Karpas-422 (cell line): ENCODE data around the gene MYCL. TPM values are rescaled to one million over a fixed set of nuclear protein-coding genes. Genes with fewer than 3 reads are reported as not detected.

Source experiments
- DNase-seq: peaks from one replicate; pipeline ENCODE4 v3.0.0-alpha.2; 2015
- H2AFZ ChIP-seq: fragments of 200-600 bp; sonication (generic); 2 replicates; pipeline ENCODE4 v1.6.1; 2014; ENCODE audit warnings: antibody characterized with exemption, low read length, mixed read lengths
- H3K27ac ChIP-seq: fragments of 200-600 bp; sonication (generic); 2 replicates; pipeline ENCODE4 v1.5.1; 2014; ENCODE audit warnings: mild to moderate bottlenecking, low read length, moderate library complexity
- H3K27me3 ChIP-seq: fragments of 200-600 bp; sonication (generic); 2 replicates; pipeline ENCODE4 v1.6.1; 2014; ENCODE audit warnings: low read length, mixed read lengths
- H3K36me3 ChIP-seq: fragments of 200-600 bp; sonication (generic); 2 replicates; pipeline ENCODE4 v1.6.1; 2014; ENCODE audit warnings: low read length, mixed read lengths; ENCODE audit not compliant: insufficient read depth
- H3K4me1 ChIP-seq: fragments of 200-600 bp; sonication (generic); 2 replicates; pipeline ENCODE4 v1.6.1; 2014; ENCODE audit warnings: mild to moderate bottlenecking, low read length, mixed read lengths
- H3K4me2 ChIP-seq: fragments of 200-600 bp; sonication (generic); 2 replicates; pipeline ENCODE4 v1.6.1; 2014; ENCODE audit warnings: low read length, low read depth, mild to moderate bottlenecking; ENCODE audit not compliant: poor library complexity, severe bottlenecking
- H3K4me3 ChIP-seq: fragments of 200-600 bp; sonication (generic); 2 replicates; pipeline ENCODE4 v1.5.1; 2014; ENCODE audit warnings: mild to moderate bottlenecking, antibody characterized with exemption, low read length, mixed read lengths
- H3K79me2 ChIP-seq: fragments of 200-600 bp; sonication (generic); 2 replicates; pipeline ENCODE4 v1.6.1; 2014; ENCODE audit warnings: mild to moderate bottlenecking, low read length, mixed read lengths
- H3K9ac ChIP-seq: fragments of 200-600 bp; sonication (generic); 2 replicates; pipeline ENCODE4 v1.6.0; 2014; ENCODE audit warnings: low read length
- H3K9me2 ChIP-seq: fragments of 200-600 bp; sonication (generic), shearing (Covaris generic); replicated peaks from 2 replicates; pipeline ENCODE4 v1.6.0; 2014; ENCODE audit warnings: mild to moderate bottlenecking, low read length, moderate library complexity; ENCODE audit not compliant: insufficient read depth
- H3K9me3 ChIP-seq: fragments of 300-700, 200-600 bp; sonication (generic); 2 replicates; pipeline ENCODE4 v1.6.1; 2014; ENCODE audit warnings: low read length, mixed read lengths
- H4K20me1 ChIP-seq: fragments of 200-600 bp; sonication (generic); 2 replicates; pipeline ENCODE4 v1.6.1; 2014; ENCODE audit warnings: mild to moderate bottlenecking, antibody characterized with exemption, low read length, low read depth; ENCODE audit not compliant: insufficient read depth
- total RNA-seq: library from RNA; depleted of rRNA; stranded (reverse); fragments of >200 nt; shearing (Covaris generic); gene quantifications from 2 replicates; pipeline ENCODE4 v1.2.3, GENCODE V29; 2014; ENCODE audit warnings: low replicate concordance

Gene MYCL
- total RNA-seq, 1 experiment from 2014 or later, result 1.5 TPM

GRCh38 chr1:39858315-39858714 is 43.4 kb downstream of the MYCL start:
- no peak overlapping the region for H2AFZ ChIP-seq
- no peaks in the 10 kb centered on the region for H3K9me3 ChIP-seq

GRCh38 chr1:39857126-39857878 is 44.4 kb downstream of the MYCL start:
- H3K79me2 ChIP-seq, result peaks cover 91% of the 10 kb centered on the region
- peaks cover 8% of the 10 kb centered on the region for H3K4me1 ChIP-seq
- H3K27me3 ChIP-seq, result no peaks in the 10 kb centered on the region
- no peak overlapping the region for H2AFZ ChIP-seq
- H3K9ac ChIP-seq, result no peak overlapping the region
- no peak overlapping the region for H3K4me3 ChIP-seq
- peaks cover 11% of the 10 kb centered on the region for H4K20me1 ChIP-seq
- no peak overlapping the region for H3K4me2 ChIP-seq
- no peak overlapping the region for H3K27ac ChIP-seq
- DNase-seq, result no peak
- peaks cover 29% of the 10 kb centered on the region; the same call in 1 of the 2 replicates for H3K36me3 ChIP-seq
- no peaks in the 10 kb centered on the region for H3K9me3 ChIP-seq
- H3K9me2 ChIP-seq, result no peaks in the 10 kb centered on the region

More at GRCh38 chr1:39858315-39858714, 43.4 kb downstream of the MYCL start:
- peaks cover 94% of the 10 kb centered on the region for H3K79me2 ChIP-seq
- H3K4me3 ChIP-seq, result no peak overlapping the region
- H3K27me3 ChIP-seq, result no peaks in the 10 kb centered on the region
- H3K36me3 ChIP-seq, result peaks cover 26% of the 10 kb centered on the region; the same call in 1 of the 2 replicates
- no peak overlapping the region for H3K9ac ChIP-seq
- H3K27ac ChIP-seq, result no peak overlapping the region
- H4K20me1 ChIP-seq, result peaks cover 18% of the 10 kb centered on the region
- DNase-seq, result no peak
- H3K4me2 ChIP-seq, result no peak overlapping the region
- H3K4me1 ChIP-seq, result peaks cover 8% of the 10 kb centered on the region
- no peaks in the 10 kb centered on the region for H3K9me2 ChIP-seq

- Histone ChIP-seq H3K27me3 (no peaks in the 10 kb centered on the region), H3K4me2 (no peak overlapping the region), H3K27ac (no peak overlapping the region), H3K79me2 (peaks cover 84% of the 10 kb centered on the region), H3K9me3 (no peaks in the 10 kb centered on the region), H3K36me3 (peaks cover 32% of the 10 kb centered on the region; the same call in 1 of the 2 replicates), H3K9me2 (no peaks in the 10 kb centered on the region), H3K4me3 (no peak overlapping the region), H2AFZ (no peak overlapping the region), H4K20me1 (peaks cover 6% of the 10 kb centered on the region), H3K9ac (no peak overlapping the region), H3K4me1 (peaks cover 8% of the 10 kb centered on the region)
- DNase-seq, result no peak
These were observed 47.0 kb downstream of the MYCL start for GRCh38 chr1:39854738-39855137.

- Histone ChIP-seq H3K4me2 (no peak overlapping the region), H3K9me2 (no peaks in the 10 kb centered on the region), H3K4me3 (no peak overlapping the region), H3K36me3 (peaks cover 34% of the 10 kb centered on the region; the same call in 1 of the 2 replicates), H3K9ac (no peak overlapping the region), H3K27me3 (no peaks in the 10 kb centered on the region), H2AFZ (no peak overlapping the region), H3K79me2 (peaks cover 84% of the 10 kb centered on the region), H3K4me1 (peaks cover 8% of the 10 kb centered on the region), H3K27ac (no peak overlapping the region), H3K9me3 (no peaks in the 10 kb centered on the region), H4K20me1 (peaks cover 6% of the 10 kb centered on the region)
- no peak for DNase-seq
These were observed 47.4 kb downstream of the MYCL start for GRCh38 chr1:39854314-39854713.

GRCh38 chr1:39852876-39853275 is 48.8 kb downstream of the MYCL start:
- H3K4me1 ChIP-seq, result peaks cover 4% of the 10 kb centered on the region
- H3K9me3 ChIP-seq, result no peaks in the 10 kb centered on the region
- no peak overlapping the region for H3K4me2 ChIP-seq
- H3K79me2 ChIP-seq, result peaks cover 75% of the 10 kb centered on the region
- no peak overlapping the region for H2AFZ ChIP-seq
- H3K9me2 ChIP-seq, result no peaks in the 10 kb centered on the region
- no peak overlapping the region for H3K27ac ChIP-seq
- no peaks in the 10 kb centered on the region for H3K27me3 ChIP-seq
- no peak overlapping the region for H3K9ac ChIP-seq
- no peak for DNase-seq
- no peak overlapping the region for H3K4me3 ChIP-seq
- peaks cover 43% of the 10 kb centered on the region; the same call in 1 of the 2 replicates for H3K36me3 ChIP-seq
- peaks cover 6% of the 10 kb centered on the region for H4K20me1 ChIP-seq

GRCh38 chr1:39852214-39852791 is 49.4 kb downstream of the MYCL start:
- Histone ChIP-seq H3K9me2 (no peaks in the 10 kb centered on the region), H3K27ac (no peak overlapping the region), H3K4me2 (no peak overlapping the region), H4K20me1 (peaks cover 5% of the 10 kb centered on the region), H3K4me1 (no peaks in the 10 kb centered on the region), H3K9ac (no peak overlapping the region), H3K79me2 (peaks cover 72% of the 10 kb centered on the region), H3K4me3 (no peak overlapping the region), H3K9me3 (no peaks in the 10 kb centered on the region), H3K36me3 (peaks cover 47% of the 10 kb centered on the region; the same call in 1 of the 2 replicates), H3K27me3 (no peaks in the 10 kb centered on the region), H2AFZ (no peak overlapping the region)
- no peak for DNase-seq

- no peaks in the 10 kb centered on the region for H3K4me1 ChIP-seq
- H3K79me2 ChIP-seq, result peaks cover 60% of the 10 kb centered on the region
- DNase-seq, result no peak
- H3K4me2 ChIP-seq, result no peak overlapping the region
- H3K27ac ChIP-seq, result no peak overlapping the region
- no peak overlapping the region for H3K9ac ChIP-seq
- H3K9me3 ChIP-seq, result no peaks in the 10 kb centered on the region
- no peaks in the 10 kb centered on the region for H3K9me2 ChIP-seq
- H3K4me3 ChIP-seq, result no peak overlapping the region
- H3K36me3 ChIP-seq, result peaks cover 42% of the 10 kb centered on the region; the same call in 1 of the 2 replicates
- no peaks in the 10 kb centered on the region; the same call in 1 of the 2 replicates for H4K20me1 ChIP-seq
- no peak overlapping the region for H2AFZ ChIP-seq
- H3K27me3 ChIP-seq, result no peaks in the 10 kb centered on the region
These were observed 51.0 kb downstream of the MYCL start for GRCh38 chr1:39850606-39851216.

- no peaks in the 10 kb centered on the region for H3K27me3 ChIP-seq
- H3K9me2 ChIP-seq, result no peaks in the 10 kb centered on the region
- no peak overlapping the region for H3K9ac ChIP-seq
- DNase-seq, result no peak
- H3K4me2 ChIP-seq, result no peak overlapping the region
- no peak overlapping the region for H3K4me3 ChIP-seq
- peaks cover 45% of the 10 kb centered on the region for H3K79me2 ChIP-seq
- no peaks in the 10 kb centered on the region; the same call in 1 of the 2 replicates for H4K20me1 ChIP-seq
- H3K27ac ChIP-seq, result no peak overlapping the region
- H3K9me3 ChIP-seq, result no peaks in the 10 kb centered on the region
- H3K4me1 ChIP-seq, result no peaks in the 10 kb centered on the region
- peaks cover 40% of the 10 kb centered on the region; the same call in 1 of the 2 replicates for H3K36me3 ChIP-seq
- H2AFZ ChIP-seq, result no peak overlapping the region
These were observed 52.5 kb downstream of the MYCL start for GRCh38 chr1:39849203-39849602.
